HG03066 (cell line): ENCODE data around the gene ANKRD39.
"Not testable (repeated sequence)": the region's sequence is repeated elsewhere in the genome, so short reads cannot be mapped to it uniquely, and the experiment has no call there.

Source experiments
- ATAC-seq: cut with Tn5 transposase; IDR thresholded peaks from one replicate; pipeline ENCODE4 v1.9.1; 2021; ENCODE audit warnings: low read depth; ENCODE audit not compliant: unreplicated experiment

Gene ANKRD39

DNA sequence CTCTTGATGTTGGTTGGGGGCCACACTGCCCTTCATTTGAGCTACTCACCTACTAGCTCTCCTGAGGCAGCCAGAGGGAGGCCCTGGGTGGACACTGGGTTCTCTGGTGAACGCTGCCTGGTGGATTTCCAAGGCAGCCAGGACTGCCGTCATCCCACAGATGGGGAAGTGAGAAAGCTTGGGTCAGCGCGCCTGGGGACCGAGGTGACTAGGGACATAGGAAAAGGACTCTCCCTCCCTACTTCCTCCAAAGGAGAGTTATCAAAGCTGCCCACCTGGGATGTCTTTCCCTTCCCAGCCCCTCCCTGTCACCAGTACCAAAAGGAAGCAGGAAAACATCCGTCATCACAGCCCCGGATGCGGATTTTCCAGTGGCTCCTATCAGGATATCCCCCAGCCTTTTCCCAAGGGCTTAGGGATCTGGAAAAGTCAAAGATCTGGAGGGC lies 15.9 kb upstream of the ANKRD39 start:
- ATAC-seq = no peak

DNA sequence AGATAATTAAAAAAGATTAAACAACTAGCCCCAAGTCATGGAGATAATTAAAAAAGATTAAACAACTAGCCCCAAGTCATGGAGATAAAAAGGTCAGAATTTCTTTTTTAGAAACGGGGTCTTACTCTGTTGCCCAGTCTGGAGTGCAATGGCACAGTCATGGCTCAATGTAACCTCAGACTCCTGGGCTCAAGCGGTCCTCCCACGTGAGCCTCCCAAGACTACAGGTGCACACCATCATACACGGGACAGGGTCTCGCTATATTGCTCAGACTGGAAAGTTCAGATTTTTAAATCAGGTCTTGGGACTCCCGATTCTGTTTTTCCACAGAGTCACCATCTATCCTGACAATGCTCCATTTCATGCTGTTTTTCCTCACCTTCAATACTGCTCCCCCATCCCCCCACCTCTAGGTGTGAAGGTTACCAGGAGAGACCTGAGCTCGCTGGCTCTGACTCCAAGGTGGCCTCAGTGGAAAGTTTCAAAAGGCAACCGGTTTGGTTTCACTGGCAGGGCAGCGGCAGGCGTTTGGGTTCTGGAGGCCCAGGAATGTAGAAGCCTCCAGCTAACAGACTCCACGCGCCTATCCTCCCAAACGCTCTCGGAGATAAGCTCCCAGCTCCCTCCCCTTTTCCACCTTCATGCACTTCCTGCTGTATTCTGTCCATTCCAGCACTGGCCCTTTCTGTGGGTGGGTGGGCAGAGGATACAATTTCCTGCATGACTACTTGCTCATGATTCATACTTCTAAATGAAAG lies 15.0 kb upstream of the ANKRD39 start:
- no peak for ATAC-seq

GRCh38 chr2:96870626-96871255 lies 12.9 kb upstream of the ANKRD39 start:
- ATAC-seq = no peak

GRCh38 chr2:96869822-96870625 lies 12.2 kb upstream of the ANKRD39 start, which contains the start of gene SEMA4C:
SEMA4C (minus strand) TSS chr2:96870080; CDS start chr2:96867886, 2,194 bp downstream.
- ATAC-seq = no peak

- no peak for ATAC-seq
Measured at GRCh38 chr2:96869281-96869821, 11.5 kb upstream of the ANKRD39 start.

GRCh38 chr2:96868555-96869280 lies 10.9 kb upstream of the ANKRD39 start:
- ATAC-seq = peak; percentile 55

GRCh38 chr2:96867756-96868554 lies 10.1 kb upstream of the ANKRD39 start:
- ATAC-seq = no peak

DNA sequence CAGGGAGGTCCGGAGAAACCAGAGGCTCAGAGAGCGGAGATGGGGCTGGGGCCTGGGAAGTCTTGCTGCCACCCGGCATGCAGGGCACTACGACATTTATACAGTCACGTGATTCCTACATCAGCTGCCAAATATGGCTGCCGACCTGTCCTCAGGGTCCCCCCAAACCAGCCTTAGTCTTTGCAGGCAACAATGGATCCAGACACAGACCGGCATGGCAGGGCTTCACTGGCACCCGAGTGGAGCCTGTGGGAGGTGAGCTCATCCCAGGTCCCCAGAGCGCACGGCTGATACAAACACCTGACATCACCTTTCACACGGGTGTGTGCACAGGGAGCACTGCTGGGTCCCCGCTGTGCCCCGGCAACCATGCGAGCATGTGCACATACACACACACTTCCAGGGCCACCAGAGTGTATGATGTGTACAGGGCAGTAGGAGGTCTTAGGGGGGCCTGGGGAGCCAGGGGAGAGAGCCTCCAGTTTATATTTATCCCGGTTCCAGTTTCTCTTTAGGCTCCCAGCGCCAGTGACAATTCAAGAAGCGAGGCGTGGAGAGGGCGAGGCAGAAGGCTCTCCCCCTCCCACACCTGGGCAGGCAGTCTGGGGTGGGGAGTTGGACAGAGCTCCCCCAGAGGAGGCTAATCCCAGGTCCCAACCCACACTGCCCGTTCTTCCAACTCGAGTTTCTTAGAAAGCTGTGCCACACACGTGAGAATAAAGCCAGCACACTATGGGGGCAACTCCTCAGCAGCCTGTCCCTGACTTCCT lies 9.4 kb upstream of the ANKRD39 start:
- ATAC-seq = no peak

GRCh38 chr2:96866586-96866985 lies 8.8 kb upstream of the ANKRD39 start:
- ATAC-seq = no peak

DNA sequence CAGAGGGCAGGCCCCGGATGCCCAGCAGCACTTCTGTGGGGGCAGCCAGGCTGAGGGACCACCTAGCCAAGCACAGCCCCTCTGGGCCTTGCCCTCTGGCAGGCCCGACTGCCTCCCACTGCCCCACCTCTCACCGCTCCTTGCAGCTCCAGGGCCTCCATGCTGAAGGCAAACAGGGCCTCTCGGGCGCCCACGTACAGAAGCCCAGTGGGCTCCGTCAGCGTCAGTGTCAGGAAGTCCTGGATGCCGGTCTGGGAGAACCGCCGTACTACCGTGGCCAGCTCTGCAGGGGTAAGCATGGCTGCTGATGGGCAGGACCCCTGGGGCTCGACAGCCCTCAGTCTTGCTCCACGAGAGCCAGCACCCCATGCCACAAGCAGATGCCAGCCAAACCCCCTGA lies 8.3 kb upstream of the ANKRD39 start:
- ATAC-seq = no peak

DNA sequence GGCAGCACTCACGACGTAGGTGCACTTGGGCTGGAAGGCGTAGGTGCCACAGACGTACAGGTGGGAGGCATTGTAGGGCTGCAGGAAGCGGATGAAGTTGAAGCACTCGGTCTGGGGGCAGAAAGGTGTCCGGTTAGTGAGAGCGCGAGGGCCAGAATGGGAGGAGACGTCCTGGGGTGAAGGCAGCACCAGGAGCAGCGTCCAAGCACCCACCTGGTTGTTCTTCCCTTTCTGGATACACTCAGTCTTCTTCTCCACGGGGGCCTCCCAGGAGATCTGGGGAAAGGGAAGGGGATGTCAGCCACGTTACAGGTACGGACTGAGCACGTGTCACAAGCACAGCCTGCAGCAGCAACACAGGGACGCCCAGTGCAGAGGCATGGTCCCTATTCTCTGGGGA lies 7.8 kb upstream of the ANKRD39 start:
- ATAC-seq = no peak

DNA sequence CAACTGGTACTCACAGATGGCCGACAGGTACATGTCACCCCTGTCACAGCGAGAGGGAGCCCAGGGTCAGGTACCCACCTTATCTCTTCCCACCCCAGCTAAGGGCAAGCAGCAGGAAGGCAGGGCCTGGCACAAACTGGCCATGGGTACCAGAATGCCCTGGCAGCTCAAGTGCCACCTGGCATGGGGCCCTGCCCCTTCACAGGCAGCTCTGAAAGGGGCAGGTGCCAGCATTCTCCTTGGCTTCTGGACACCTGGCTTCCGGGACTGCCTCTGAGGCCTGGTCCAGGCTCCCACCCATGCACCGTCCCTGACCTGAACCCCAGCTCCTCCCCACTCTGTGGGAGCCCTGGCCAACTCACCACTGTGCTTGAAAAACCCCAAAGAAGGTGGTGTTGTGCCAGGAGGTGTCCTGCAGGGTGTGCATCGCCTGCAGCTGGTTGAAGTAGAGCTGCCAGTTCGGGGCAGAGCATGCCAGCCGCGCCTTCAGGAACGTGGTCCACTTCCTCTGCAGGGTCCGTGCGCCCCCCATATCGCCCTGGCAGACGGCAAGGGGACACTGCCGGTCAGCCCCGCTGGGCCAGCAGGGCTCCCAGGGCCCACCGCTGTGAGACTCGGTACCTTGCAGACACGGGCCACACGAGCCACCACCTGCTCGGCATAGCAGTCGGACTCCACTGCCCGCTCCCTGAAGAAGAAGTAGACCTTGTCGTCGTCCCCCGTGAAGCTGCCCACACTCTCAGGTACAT lies 6.7 kb upstream of the ANKRD39 start:
- no peak for ATAC-seq

- no peak for ATAC-seq
Measured at GRCh38 chr2:96863575-96864342, 5.9 kb upstream of the ANKRD39 start.

- not testable (repeated sequence) for ATAC-seq
Measured at GRCh38 chr2:96863056-96863455, 5.2 kb upstream of the ANKRD39 start.

- ATAC-seq = no peak
Measured at GRCh38 chr2:96861074-96861473, 3.3 kb upstream of the ANKRD39 start.

DNA sequence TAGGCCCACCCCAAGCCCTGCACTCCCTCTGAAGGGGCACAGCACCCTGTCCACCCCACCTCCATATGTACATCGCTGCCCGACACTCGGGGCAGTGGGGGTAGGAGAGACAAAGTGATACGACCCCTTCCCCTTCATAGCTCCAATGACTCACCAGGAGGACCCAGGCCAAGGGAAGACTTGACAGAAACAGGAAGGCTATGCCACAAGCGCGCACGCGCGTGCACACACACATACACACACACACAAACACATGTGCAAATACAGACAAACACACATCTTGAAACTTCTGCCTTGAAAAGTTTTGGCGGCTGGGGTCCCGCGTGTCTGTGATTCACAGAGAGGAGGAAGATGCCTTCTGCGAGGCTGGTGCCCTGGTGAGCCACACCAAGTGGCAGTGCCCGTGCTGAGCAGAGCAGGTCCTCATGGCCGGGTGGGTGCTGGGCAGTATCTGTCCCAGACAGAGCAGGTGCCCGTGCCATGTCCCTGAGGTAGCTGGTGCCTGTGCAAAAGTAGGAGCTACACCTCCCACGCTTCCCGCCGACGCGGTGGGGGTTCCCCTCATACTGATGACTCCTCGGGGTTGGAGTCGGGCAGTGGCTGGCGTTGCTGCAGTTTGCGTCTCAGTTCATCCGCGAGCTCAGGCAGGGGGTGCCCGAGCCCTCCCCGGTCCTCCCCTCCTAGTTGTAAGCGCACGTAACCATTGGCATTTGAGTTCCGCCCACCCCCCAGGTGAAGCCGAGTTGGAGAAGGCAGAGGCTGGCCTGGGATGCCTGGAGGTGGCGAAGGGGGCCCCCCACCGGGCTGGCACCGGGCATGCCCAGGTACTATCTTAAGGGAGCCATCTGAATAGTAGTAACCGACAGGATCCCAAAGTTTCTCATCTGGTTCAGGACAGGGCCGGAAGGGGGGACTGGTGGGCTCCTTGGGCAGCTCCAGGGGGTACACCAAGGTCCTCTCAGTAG lies 2.5 kb upstream of the ANKRD39 start:
- no peak for ATAC-seq
